Thoracic aorta (tissue), 2 donors: ENCODE measurements around the gene GPR153. TPM values are rescaled to one million over a fixed set of nuclear protein-coding genes. Genes with fewer than 3 reads are reported as not detected.

Source experiments
- ATAC-seq: fragments of 150-250 bp; one replicate; pipeline ENCODE4 v1.8.0; 2017; ENCODE audit warnings: low read depth; ENCODE audit not compliant: insufficient number of reproducible peaks, low FRiP score
- DNase-seq: peaks from one replicate; pipeline ENCODE4 v3.0.0-alpha.2; 2020; ENCODE audit warnings: low spot score
- H3K27ac ChIP-seq, 2 donors: fragments of 200-600 bp; sonication (generic); 1 replicate in 1 of 2; 2 replicates in 1 of 2; pipeline ENCODE4 v1.5.1; 2016; ENCODE audit warnings: mild to moderate bottlenecking in 2 of 2, moderate library complexity in 2 of 2
- H3K27me3 ChIP-seq: fragments of 200-600 bp; sonication (generic); replicated peaks from 2 replicates; pipeline ENCODE4 v1.6.0; 2016; ENCODE audit warnings: mild to moderate bottlenecking; ENCODE audit not compliant: insufficient read depth
- H3K36me3 ChIP-seq: fragments of 200-600 bp; sonication (generic); one replicate; pipeline ENCODE4 v1.5.1; 2016
- H3K4me1 ChIP-seq, 2 donors: fragments of 200-600 bp; sonication (generic); 1 replicate in 1 of 2; 2 replicates in 1 of 2; pipeline versions ENCODE4 v1.5.1 to v1.6.0; 2016; ENCODE audit warnings: low read depth in 2 of 2, mild to moderate bottlenecking in 1 of 2; ENCODE audit not compliant: control insufficient read depth in 1 of 2
- H3K4me3 ChIP-seq: fragments of 200-600 bp; sonication (generic); 2 replicates; pipeline ENCODE4 v1.5.1; 2016; ENCODE audit warnings: mild to moderate bottlenecking
- H3K9me3 ChIP-seq: fragments of 200-600 bp; sonication (generic); 2 replicates; pipeline ENCODE4 v1.5.1; 2016
- CTCF ChIP-seq: fragments of 200-600 bp; sonication (generic); IDR thresholded peaks from one replicate; pipeline ENCODE4 v1.5.1; 2019; ENCODE audit warnings: antibody characterized with exemption
- total RNA-seq, 2 donors: library from RNA; depleted of rRNA; stranded (reverse); fragments of >200 nt; gene quantifications; one replicate each; pipeline versions ENCODE4 v1.1.0 to v1.2.3, GENCODE V29; 2016

Gene GPR153
- total RNA-seq, 2 donors from 2014 or later, result 4.6 to 4.7 TPM

- H3K27me3 ChIP-seq, result no peaks in the 10 kb centered on the region
- no peaks in the 10 kb centered on the region for H3K36me3 ChIP-seq
- H3K27ac ChIP-seq, result no peak overlapping the region
- peaks cover 7 to 12% of the 10 kb centered on the region in 2 donors for H3K4me1 ChIP-seq
- no peaks in the 10 kb centered on the region for H3K9me3 ChIP-seq
- TF ChIP-seq CTCF, result no peak
- no peak for DNase-seq
- ATAC-seq, result no peak
- H3K4me3 ChIP-seq, result no peak overlapping the region
Measured at GRCh38 chr1:6272452-6272851, 11.6 kb upstream of the GPR153 start.

GRCh38 chr1:6271554-6271953 lies 10.7 kb upstream of the GPR153 start:
- H3K36me3 ChIP-seq, result no peaks in the 10 kb centered on the region
- H3K4me3 ChIP-seq, result no peak overlapping the region
- TF ChIP-seq CTCF, result no peak
- ATAC-seq (no peak), DNase-seq (no peak)
- no peaks in the 10 kb centered on the region for H3K9me3 ChIP-seq
- H3K27ac ChIP-seq, result no peak overlapping the region
- no peaks in the 10 kb centered on the region for H3K27me3 ChIP-seq
- H3K4me1 ChIP-seq, result peaks cover 3 to 8% of the 10 kb centered on the region in 2 donors

GRCh38 chr1:6271006-6271405 lies 10.1 kb upstream of the GPR153 start:
- ATAC-seq (no peak), DNase-seq (no peak)
- Histone ChIP-seq H3K9me3 (no peaks in the 10 kb centered on the region), H3K4me3 (no peak overlapping the region), H3K27ac (no peak overlapping the region), H3K4me1 (peaks cover under 1 to 3% of the 10 kb centered on the region in 2 donors), H3K36me3 (no peaks in the 10 kb centered on the region), H3K27me3 (no peaks in the 10 kb centered on the region)
- no peak for TF ChIP-seq CTCF

- ATAC-seq (no peak), DNase-seq (no peak)
- H3K27me3 ChIP-seq, result no peaks in the 10 kb centered on the region
- no peak overlapping the region for H3K27ac ChIP-seq
- H3K4me3 ChIP-seq, result no peak overlapping the region
- H3K4me1 ChIP-seq, result no peaks in the 10 kb centered on the region
- no peak for TF ChIP-seq CTCF
- no peaks in the 10 kb centered on the region for H3K36me3 ChIP-seq
- H3K9me3 ChIP-seq, result no peaks in the 10 kb centered on the region
Measured at GRCh38 chr1:6270401-6270800, 9.5 kb upstream of the GPR153 start.

GRCh38 chr1:6269720-6270400 lies 9.0 kb upstream of the GPR153 start:
- H3K4me1 ChIP-seq, result no peaks in the 10 kb centered on the region
- no peaks in the 10 kb centered on the region for H3K36me3 ChIP-seq
- no peak overlapping the region for H3K27ac ChIP-seq
- no peak for TF ChIP-seq CTCF
- H3K4me3 ChIP-seq, result no peak overlapping the region
- no peaks in the 10 kb centered on the region for H3K9me3 ChIP-seq
- DNase-seq (no peak), ATAC-seq (no peak)
- no peaks in the 10 kb centered on the region for H3K27me3 ChIP-seq
